ENCODE results near the gene MAP2K7.

The MAP2K7 gene

DNA sequence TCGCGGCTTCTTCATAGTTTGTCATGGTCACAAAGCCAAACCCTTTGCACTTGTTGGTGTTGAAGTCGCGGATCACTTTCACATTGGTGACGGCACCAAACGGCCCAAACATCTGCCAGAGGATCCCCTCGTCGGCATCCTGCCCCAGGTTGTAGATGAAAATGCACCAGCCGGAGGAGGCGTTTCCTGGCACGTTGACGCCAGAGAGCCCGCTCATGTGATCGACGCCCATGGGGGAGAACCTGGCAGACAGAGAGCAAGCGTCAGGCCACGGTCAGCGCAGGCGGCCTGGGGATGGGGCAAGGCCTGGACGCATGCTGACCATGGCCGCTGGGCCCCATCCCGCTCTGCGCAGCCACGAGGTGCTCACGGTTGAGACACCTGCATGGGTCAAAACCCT, 59.9 kb downstream of the MAP2K7 start:
- TF ChIP-seq, protein P1, sequence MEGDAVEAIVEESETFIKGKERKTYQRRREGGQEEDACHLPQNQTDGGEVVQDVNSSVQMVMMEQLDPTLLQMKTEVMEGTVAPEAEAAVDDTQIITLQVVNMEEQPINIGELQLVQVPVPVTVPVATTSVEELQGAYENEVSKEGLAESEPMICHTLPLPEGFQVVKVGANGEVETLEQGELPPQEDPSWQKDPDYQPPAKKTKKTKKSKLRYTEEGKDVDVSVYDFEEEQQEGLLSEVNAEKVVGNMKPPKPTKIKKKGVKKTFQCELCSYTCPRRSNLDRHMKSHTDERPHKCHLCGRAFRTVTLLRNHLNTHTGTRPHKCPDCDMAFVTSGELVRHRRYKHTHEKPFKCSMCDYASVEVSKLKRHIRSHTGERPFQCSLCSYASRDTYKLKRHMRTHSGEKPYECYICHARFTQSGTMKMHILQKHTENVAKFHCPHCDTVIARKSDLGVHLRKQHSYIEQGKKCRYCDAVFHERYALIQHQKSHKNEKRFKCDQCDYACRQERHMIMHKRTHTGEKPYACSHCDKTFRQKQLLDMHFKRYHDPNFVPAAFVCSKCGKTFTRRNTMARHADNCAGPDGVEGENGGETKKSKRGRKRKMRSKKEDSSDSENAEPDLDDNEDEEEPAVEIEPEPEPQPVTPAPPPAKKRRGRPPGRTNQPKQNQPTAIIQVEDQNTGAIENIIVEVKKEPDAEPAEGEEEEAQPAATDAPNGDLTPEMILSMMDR (IDR thresholded peaks at IDR 0.05): no peak

Data from LNCAP (cell line).